Measurements from ENCODE around the gene BEGAIN.

GRCh38 chr14:100617410-100618317 is 30.4 kb upstream of the BEGAIN start:
- TF ChIP-seq CTCF (IDR thresholded peaks at IDR 0.05) (no peak), POLR2A (IDR thresholded peaks at IDR 0.05) (no peak), EP300 (IDR thresholded peaks at IDR 0.05) (no peak)

All from ovary (tissue), 3 donors.